Measurements from ENCODE around the gene B3GNT5. TPM values are rescaled to one million over a fixed set of nuclear protein-coding genes. Genes with fewer than 3 reads are reported as not detected.
A peak's percentile ranks its signal among the peaks of the same experiment; 100 is the strongest.

Gene B3GNT5
- total RNA-seq, 2 donors from 2014 or later: 5.4 to 5.6 TPM

GRCh38 chr3:183281126-183281797, 28.2 kb downstream of the B3GNT5 start:
- intact Hi-C loops (cut with DNase I): no loop called here
- no peak overlapping the region for H3K4me3 ChIP-seq
- peaks cover 13% of the 10 kb centered on the region for H3K4me1 ChIP-seq
- 73 to 78% methylated on average over 8 of the region's 8 CpGs for WGBS, 2 donors
- no peak overlapping the region for H3K27ac ChIP-seq
- TF ChIP-seq CTCF (IDR thresholded peaks at IDR 0.05) (no peak), POLR2A (IDR thresholded peaks at IDR 0.05) (no peak)
- no peaks in the 10 kb centered on the region for H3K36me3 ChIP-seq (replicated peaks in 1 of 2; ENCODE audit: insufficient read depth in 1 of 2, low read depth in 2 of 2)
- DNase-seq: no peak
- H3K9me3 ChIP-seq: no peaks in the 10 kb centered on the region
- ATAC-seq: no peak
- H3K27me3 ChIP-seq: no peaks in the 10 kb centered on the region

- Histone ChIP-seq H3K9me3 (no peaks in the 10 kb centered on the region), H3K36me3 (replicated peaks in 1 of 2; ENCODE audit: insufficient read depth in 1 of 2, low read depth in 2 of 2) (no peaks in the 10 kb centered on the region), H3K4me3 (no peak overlapping the region), H3K4me1 (peaks cover 13% of the 10 kb centered on the region), H3K27me3 (no peaks in the 10 kb centered on the region), H3K27ac (no peak overlapping the region)
- intact Hi-C loops (cut with DNase I): no loop called here
- DNase-seq: no peak
- 50 to 76% methylated on average over 2 of the region's 2 CpGs for WGBS, 2 donors
- no peak for TF ChIP-seq CTCF (IDR thresholded peaks at IDR 0.05)
- TF ChIP-seq POLR2A (IDR thresholded peaks at IDR 0.05): no peak
- no peak for ATAC-seq
These were observed 30.8 kb downstream of the B3GNT5 start for GRCh38 chr3:183283886-183284285.

- peak overlapping the region in 3 of 4 donors; percentile 73 to 91 (median 82) for H3K27ac ChIP-seq
- DNase-seq (no peak), ATAC-seq (no peak)
- 55 to 77% methylated on average over 3 of the region's 3 CpGs for WGBS, 2 donors
- H3K36me3 ChIP-seq (replicated peaks in 1 of 2; ENCODE audit: insufficient read depth in 1 of 2, low read depth in 2 of 2): no peaks in the 10 kb centered on the region
- peaks cover 13% of the 10 kb centered on the region for H3K4me1 ChIP-seq
- H3K9me3 ChIP-seq: no peaks in the 10 kb centered on the region
- intact Hi-C loops (cut with DNase I): no loop called here
- no peak for TF ChIP-seq CTCF (IDR thresholded peaks at IDR 0.05)
- TF ChIP-seq POLR2A (IDR thresholded peaks at IDR 0.05): no peak
- no peak overlapping the region for H3K4me3 ChIP-seq
- H3K27me3 ChIP-seq: no peaks in the 10 kb centered on the region
These were observed 31.5 kb downstream of the B3GNT5 start for GRCh38 chr3:183284570-183284969.

GRCh38 chr3:183285318-183285717, 32.3 kb downstream of the B3GNT5 start:
- ATAC-seq (peak; percentile 16), DNase-seq (no peak)
- no peak overlapping the region for H3K4me3 ChIP-seq
- WGBS, 2 donors: 43 to 52% methylated on average over 1 of the region's 1 CpG
- peak overlapping the region; percentile 46 to 91 (median 78) for H3K27ac ChIP-seq
- no peaks in the 10 kb centered on the region for H3K36me3 ChIP-seq (replicated peaks in 1 of 2; ENCODE audit: insufficient read depth in 1 of 2, low read depth in 2 of 2)
- TF ChIP-seq CTCF (IDR thresholded peaks at IDR 0.05) (no peak), POLR2A (IDR thresholded peaks at IDR 0.05) (no peak)
- peaks cover 13% of the 10 kb centered on the region for H3K4me1 ChIP-seq
- no peaks in the 10 kb centered on the region for H3K27me3 ChIP-seq
- H3K9me3 ChIP-seq: no peaks in the 10 kb centered on the region
- intact Hi-C loops (cut with DNase I): no loop called here

Measured in body of pancreas (tissue), 4 donors.